Measurements from ENCODE around the gene OASL. TPM values are rescaled to one million over a fixed set of nuclear protein-coding genes. Genes with fewer than 3 reads are reported as not detected.
A peak's percentile ranks its signal among the peaks of the same experiment; 100 is the strongest.

OASL gene
- total and polyA plus RNA-seq, 9 of the 15 experiments (the other 6 are each of a cell fraction or from before 2014, with no cell fraction given): 0.14 TPM; not detected in 8

DNA sequence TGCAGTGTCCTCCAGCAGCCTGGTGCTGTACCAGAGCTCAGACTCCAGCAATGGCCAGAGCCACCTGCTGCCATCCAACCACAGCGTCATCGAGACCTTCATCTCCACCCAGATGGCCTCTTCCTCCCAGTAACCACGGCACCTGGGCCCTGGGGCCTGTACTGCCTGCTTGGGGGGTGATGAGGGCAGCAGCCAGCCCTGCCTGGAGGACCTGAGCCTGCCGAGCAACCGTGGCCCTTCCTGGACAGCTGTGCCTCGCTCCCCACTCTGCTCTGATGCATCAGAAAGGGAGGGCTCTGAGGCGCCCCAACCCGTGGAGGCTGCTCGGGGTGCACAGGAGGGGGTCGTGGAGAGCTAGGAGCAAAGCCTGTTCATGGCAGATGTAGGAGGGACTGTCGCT, 38.0 kb downstream of the OASL start:
- ATAC-seq (no peak), DNase-seq (ENCODE audit: extremely low read depth in 1 of 4, low spot score in 3 of 4) (no peak), FAIRE-seq (no peak)
- POLR2A ChIA-PET: no interaction called here
- in situ Hi-C loops (cut with MboI): no loop called here
- Histone ChIP-seq H3K36me3 (ENCODE audit: control insufficient read depth, insufficient read depth, low read length) (peaks cover 26% of the 10 kb centered on the region; the same call in 1 of the 3 replicates), H4K20me1 (replicated peaks; ENCODE audit: control insufficient read depth, insufficient read depth, low read length) (no peaks in the 10 kb centered on the region; the same call in 1 of the 2 replicates), H3K9me1 (ENCODE audit: control insufficient read depth, insufficient read depth, low read length) (no peaks in the 10 kb centered on the region), H3K79me2 (ENCODE audit: control insufficient read depth, insufficient read depth, low read length) (no peaks in the 10 kb centered on the region), H3K9ac (ENCODE audit: insufficient read depth in 1 of 2, low read depth in 2 of 2, low read length in 2 of 2) (peak overlapping the region in 1 of 2 experiments; percentile 19; a peak in 1 of 4 replicates), H3K27ac (ENCODE audit: extremely low read depth, low read depth, low read length) (no peak overlapping the region), H3K4me1 (replicated peaks in 1 of 2; ENCODE audit: control insufficient read depth in 2 of 2, insufficient read depth in 2 of 2, low read length in 2 of 2) (peaks cover 0 to 12% of the 10 kb centered on the region in 2 experiments; a peak in 2 of 5 replicates), H3K4me3 (no peak overlapping the region), H2AFZ (ENCODE audit: low read depth, low read length) (no peak overlapping the region), H3K4me2 (ENCODE audit: insufficient read depth, low read length) (no peak overlapping the region), H3K27me3 (ENCODE audit: control insufficient read depth in 2 of 2, insufficient read depth in 2 of 2, low read length in 2 of 2) (peaks cover 0 to 4% of the 10 kb centered on the region in 2 experiments; a peak in 3 of 5 replicates), H3K9me3 (replicated peaks; ENCODE audit: control insufficient read depth, insufficient read depth, low read depth, low read length) (no peaks in the 10 kb centered on the region)
- BruUV-seq (replicated peaks): no TSS peak
- TF ChIP-seq, protein P1, sequence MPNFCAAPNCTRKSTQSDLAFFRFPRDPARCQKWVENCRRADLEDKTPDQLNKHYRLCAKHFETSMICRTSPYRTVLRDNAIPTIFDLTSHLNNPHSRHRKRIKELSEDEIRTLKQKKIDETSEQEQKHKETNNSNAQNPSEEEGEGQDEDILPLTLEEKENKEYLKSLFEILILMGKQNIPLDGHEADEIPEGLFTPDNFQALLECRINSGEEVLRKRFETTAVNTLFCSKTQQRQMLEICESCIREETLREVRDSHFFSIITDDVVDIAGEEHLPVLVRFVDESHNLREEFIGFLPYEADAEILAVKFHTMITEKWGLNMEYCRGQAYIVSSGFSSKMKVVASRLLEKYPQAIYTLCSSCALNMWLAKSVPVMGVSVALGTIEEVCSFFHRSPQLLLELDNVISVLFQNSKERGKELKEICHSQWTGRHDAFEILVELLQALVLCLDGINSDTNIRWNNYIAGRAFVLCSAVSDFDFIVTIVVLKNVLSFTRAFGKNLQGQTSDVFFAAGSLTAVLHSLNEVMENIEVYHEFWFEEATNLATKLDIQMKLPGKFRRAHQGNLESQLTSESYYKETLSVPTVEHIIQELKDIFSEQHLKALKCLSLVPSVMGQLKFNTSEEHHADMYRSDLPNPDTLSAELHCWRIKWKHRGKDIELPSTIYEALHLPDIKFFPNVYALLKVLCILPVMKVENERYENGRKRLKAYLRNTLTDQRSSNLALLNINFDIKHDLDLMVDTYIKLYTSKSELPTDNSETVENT (CRISPR knock-in tag; IDR thresholded peaks at IDR 0.05): no peak
- TF ChIP-seq SMAD3 (CRISPR knock-in tag; conservative IDR thresholded peaks at IDR 0.05) (no peak), RBM22 (IDR thresholded peaks at IDR 0.05; ENCODE audit: low read depth, low read length, poor library complexity, severe bottlenecking) (no peak), MED1 (CRISPR knock-in tag; IDR thresholded peaks at IDR 0.05; ENCODE audit: borderline replicate concordance) (no peak), ESRRB (CRISPR knock-in tag; IDR thresholded peaks at IDR 0.05; ENCODE audit: borderline replicate concordance) (no peak), CHD4 (IDR thresholded peaks at IDR 0.05; ENCODE audit: insufficient read depth, insufficient replicate concordance, low read depth, low read length, poor library complexity, severe bottlenecking) (no peak), RBFOX2 (IDR thresholded peaks at IDR 0.05; ENCODE audit: low read depth, low read length) (peak; percentile 29; the same call in 1 of the 2 replicates), POLR2G (IDR thresholded peaks at IDR 0.05; ENCODE audit: low read depth, low read length) (peak; percentile 52; the same call in 1 of the 2 replicates), ZNF143 (CRISPR knock-in tag; IDR thresholded peaks at IDR 0.05) (no peak)
- WGBS (ENCODE audit: insufficient coverage, low coverage, missing lambda C conversion rate): 64% methylated on average over 10 of the region's 11 CpGs
- intact Hi-C loops (cut with micrococcal nuclease): loop anchor here (10.0 kb wide), 1 partner anchor 214 kb away; the partner anchor contains the start of gene P2RX4
- CTCF ChIA-PET (ENCODE audit: low intra/inter-chr PET ratio): no interaction called here
